HG02759 (cell line): Measurements from ENCODE around the gene KDR.

ENCODE experiments used
- ATAC-seq: cut with Tn5 transposase; IDR thresholded peaks from one replicate; pipeline ENCODE4 v1.9.1; 2021; ENCODE audit warnings: mild to moderate bottlenecking, moderate library complexity; ENCODE audit not compliant: unreplicated experiment

KDR gene

DNA sequence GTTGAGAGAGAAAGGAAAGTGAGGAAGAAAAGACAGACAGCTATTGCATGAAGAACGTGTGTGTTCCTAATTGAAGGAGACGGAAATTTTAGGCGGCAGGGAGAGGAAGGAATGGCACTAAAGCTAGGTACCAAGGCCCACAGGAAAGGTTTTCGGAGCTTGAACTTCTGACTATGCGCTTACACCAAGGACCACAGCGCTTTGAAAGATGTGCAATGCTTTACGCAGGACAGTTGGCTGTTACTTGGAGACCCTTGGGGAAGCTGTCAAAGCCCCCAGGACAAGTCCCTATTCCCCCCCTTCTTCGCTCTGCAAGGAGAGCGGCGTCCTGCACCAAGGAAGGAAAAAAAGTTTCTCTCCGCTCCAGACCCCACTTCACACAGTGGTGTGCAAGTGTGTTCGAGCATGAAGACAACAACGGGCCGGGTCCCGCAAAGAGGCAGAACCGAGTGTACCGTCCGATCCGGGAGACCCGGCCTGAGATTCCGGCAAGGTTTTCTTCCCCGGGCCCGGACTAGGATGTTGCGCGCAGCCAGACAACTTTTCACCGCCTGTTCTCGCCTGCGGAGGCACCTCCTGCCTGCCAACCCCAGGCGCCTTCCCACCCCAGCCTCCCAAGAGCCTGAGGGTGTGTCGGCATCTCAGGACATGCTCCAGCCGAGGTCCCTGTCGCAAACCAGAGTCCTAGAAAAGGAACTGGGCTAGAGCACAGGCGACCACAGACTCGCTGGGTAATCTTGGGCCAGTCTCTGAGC lies 896 bp downstream of the KDR start:
- ATAC-seq = no peak

DNA sequence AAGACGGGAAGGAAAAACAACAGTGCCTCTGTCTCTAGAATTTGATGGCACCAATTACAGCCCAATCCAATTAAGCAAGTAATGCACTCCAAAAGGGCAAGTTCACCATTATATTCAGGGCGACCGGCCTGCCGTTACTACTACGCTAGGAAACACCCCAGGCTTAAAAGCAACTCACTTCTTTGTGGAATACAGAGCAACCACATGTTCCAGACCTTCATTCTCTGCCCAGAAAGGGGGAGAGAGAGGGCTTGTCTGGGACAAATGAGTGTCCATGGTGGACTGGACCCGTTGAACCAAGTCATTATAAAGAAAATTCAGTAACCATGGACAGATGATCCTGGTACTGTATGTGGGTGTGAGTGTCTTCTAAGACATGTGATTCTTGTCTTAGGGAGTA lies 1.6 kb downstream of the KDR start:
- ATAC-seq = no peak

DNA sequence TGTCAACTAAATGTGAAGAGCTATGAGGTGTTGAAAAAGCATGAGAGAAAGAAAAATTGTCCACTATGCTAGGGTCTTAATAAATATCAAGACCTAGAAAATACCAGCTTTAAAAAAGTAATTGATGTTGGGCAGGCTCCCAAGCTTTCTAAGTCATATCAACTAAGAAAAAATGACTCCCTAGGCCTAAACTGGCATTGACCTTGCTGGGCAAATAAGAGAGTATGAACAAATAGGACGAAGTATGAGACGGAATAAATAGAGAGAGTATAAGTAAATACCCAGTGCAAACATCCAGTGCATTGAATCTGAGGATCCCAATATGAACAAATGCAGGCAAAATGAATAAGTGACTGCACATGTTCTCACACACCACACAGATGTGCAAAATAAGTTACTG lies 3.2 kb downstream of the KDR start:
- no peak for ATAC-seq

DNA sequence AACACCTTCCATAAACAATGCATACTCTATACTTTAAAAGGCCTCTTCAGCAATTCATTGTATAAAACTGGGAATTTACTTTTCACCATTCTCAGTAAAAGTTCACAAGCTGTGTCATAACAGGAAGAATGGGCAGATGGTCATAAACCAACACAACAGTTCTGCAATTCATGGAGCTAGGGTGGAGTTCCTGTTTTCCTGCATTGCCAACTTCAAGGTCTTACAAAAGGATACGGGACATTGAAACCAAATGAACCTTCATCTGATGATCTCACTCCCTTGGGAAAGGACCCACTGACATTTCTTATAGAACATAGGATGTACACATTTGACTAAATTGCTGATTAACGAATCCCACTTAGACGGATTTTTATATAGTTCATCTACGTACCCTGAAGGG lies 4.1 kb downstream of the KDR start:
- no peak for ATAC-seq

DNA sequence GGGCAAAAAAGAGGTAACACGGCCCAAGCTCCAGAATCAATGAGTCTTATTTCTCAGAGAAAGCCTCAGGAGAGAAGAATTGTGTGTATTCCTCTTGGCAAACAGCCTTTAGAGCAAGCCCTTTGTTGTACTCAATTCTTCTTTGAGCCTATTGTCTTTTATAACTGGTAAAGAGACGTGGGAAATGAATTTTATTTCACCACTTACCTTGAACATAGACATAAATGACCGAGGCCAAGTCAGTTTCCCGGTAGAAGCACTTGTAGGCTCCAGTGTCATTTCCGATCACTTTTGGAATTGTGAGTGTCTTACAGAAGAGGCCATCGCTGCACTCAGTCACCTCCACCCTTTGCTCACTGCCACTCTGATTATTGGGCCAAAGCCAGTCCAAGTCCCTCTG lies 7.0 kb downstream of the KDR start:
- no peak for ATAC-seq

DNA sequence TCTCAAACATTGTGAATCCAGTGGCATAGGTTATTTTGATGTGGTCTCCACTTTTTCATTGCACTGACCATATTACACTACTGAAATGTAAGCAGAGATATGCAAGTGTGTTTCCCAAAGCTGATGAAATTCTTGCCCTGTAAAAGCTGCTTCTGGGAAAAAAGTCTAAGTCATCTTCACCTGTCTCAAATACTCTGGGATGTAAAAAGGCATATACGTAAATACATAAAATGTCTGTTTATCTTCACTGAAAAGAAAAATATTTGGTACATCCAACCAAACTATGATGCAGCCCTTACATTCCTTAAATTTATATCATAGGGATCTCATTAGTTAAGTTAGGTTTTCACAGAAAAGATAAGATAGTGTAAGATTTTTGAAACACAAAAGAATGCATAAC lies 7.9 kb downstream of the KDR start:
- ATAC-seq = no peak

DNA sequence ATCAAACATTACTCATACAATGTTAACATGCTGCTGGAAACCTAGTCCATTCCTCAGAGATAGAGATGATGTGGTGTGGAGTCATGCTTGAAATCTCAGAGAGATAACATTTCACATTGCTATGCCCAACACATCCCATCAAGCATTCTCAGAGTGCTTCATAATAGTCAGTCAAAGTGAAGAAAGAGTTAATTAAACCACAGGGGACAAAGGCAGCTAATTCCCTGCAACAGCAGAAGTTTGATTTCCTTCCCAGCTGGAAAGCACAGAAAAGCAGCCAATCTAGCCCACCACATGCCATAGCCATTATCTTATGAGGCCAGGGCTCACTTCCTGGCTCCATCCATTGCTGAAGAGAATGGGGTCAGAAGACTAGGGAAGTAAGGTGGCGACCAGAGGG lies 8.9 kb downstream of the KDR start:
- no peak for ATAC-seq

DNA sequence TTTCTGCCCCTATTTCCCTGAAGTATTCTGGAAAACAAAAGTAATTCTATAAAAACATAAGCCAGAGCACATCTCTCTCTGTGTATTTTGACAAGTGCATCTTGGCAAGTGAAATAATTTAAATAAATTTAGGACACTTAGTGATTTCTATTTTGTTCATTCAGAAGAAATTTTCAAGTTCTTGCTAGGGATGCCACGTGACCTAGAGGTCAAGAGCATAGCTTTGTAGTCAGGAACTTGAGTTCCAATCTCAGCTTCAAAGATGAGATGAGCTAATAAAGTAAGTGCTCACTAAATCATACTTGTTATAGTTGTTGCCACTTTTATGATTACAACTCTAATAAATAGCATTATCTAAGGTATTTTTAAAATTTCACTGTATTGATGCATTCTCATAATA lies 13.8 kb downstream of the KDR start:
- ATAC-seq = no peak

DNA sequence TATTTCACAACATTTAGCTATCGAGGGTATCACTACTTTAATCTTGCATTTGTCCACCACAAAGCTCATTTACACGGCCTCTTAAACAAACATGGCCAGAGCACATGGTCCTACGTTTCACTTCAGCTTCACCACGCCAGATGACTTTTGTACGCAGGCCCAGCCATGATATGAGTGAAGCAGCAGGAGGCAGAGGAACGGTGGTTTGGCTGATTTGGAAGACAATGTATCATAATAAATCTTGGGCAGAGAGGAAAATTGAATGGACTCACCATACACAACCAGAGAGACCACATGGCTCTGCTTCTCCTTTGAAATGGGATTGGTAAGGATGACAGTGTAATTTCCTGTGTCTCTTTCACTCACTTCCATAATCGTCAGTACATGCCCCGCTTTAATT lies 15.3 kb downstream of the KDR start:
- no peak for ATAC-seq

DNA sequence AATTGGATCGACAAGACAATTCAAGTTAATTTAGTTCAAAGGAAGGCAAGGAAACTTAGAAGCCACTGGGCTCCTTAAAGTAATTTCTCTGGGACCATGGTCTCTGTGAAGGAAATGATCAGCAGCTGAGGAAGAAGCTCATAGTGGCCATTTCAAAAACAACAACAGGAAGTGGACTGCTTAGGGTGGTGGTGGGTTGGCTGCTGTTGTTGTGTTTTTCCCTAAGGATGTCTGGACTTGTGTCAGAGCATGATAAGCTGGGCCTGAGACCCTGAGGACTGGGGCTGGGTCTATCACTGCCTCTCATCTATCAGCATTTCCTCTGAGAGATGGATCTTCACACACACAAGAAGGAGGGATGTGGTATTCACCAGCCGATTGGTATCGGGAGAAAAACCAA lies 18.3 kb downstream of the KDR start:
- no peak for ATAC-seq

DNA sequence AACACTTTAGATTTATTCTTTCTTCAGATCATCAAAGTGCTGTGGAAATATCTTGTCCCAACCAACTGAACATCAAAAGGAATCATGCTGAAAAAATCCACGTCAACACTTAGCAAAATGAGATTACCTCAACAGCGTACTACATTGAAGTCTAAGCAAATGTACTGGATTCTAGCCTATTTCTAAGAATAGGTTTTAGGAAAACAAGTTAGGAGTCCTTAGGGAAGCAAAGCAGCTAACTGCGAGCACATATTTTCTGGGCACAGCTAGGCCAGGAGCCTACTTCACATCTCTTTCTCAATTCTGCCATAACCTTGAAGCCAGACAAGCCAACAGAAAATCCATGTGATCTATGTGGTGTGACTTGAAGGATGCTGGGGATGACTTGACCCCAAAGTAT lies 22.2 kb downstream of the KDR start:
- ATAC-seq = no peak

DNA sequence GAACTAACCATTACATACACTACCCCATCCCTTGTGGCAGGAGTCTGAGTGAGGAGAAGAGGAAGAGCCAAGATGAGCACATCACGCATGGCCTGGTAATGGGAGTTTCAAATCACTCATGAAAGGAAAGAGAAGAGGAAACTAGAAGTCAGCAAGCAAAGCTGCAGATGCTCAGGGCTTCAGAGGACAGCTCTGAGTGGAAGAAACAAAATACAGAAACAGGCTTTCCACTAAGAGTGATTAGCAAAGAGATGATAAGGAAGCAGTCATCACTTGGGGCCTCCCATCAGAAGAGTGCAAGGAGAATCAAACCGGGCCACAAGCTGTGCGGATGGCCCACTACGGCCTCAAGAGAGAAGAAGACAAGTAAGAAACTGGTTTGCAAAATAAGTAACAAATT lies 25.6 kb downstream of the KDR start:
- ATAC-seq = no peak

DNA sequence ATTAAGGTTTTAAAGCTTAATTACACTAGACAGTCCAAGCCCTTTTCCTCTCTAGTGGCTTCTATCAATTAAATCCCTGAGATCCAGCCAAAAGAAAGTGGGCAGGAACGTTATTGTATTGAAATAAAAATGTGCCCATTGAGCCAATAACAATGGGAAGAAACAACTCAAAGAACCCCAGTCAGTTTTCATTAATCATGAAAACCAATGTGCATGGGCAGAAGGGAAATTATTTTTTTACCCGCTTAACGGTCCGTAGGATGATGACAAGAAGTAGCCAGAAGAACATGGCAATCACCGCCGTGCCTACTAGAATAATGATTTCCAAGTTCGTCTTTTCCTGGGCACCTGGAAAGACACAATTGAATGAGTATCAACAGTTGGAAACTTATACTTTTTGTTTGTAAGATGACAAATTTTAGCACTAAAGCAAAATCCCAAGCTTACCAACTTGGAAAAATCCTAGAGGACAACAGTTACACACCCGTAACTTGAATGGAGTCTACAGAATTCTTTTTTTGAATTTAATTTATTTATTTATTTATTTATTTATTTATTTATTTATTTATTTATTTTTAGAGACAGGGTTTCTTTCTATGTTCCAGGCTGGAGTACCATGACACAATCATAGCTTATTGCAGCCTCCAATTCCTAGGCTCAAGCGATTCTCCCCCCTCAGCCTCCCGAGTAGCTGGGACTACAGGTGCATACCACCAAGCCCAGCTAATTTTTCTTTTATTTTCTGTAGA lies 26.8 kb downstream of the KDR start:
- no peak for ATAC-seq

DNA sequence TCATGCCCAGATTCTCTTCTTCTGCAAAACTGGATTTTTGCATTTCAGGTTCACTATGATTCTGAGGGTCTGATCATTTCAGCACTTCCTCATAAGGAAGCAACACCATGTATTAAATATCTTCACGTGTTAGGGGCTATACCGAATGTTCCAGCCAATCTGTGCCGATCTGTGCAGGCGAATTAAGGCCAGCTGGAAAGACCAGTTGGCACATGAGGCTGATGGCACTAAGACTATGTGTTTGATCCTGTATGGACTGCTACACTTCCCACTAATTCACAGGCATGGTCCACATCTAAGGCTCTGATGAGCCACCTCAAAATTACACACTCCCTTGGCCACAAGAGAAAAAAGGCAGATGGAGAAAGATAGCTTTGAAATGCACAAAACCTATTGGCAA lies 28.8 kb downstream of the KDR start:
- no peak for ATAC-seq

DNA sequence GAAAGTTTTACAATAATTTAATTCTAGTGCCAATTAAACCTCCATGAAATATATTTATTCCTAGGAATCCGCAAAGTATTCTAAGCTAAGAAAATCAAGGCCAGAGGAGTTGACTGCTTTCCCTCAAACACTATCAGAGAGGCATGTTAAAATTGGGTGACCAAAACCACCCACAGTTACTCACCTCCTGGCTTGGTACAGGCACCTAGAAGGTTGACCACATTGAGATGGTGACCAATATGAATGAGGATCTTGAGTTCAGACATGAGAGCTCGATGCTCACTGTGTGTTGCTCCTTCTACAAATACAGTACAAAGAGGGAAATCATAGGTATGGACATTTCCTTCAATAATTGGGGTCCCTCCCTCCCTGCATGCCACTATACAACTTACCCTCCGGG lies 29.4 kb downstream of the KDR start:
- ATAC-seq = no peak

DNA sequence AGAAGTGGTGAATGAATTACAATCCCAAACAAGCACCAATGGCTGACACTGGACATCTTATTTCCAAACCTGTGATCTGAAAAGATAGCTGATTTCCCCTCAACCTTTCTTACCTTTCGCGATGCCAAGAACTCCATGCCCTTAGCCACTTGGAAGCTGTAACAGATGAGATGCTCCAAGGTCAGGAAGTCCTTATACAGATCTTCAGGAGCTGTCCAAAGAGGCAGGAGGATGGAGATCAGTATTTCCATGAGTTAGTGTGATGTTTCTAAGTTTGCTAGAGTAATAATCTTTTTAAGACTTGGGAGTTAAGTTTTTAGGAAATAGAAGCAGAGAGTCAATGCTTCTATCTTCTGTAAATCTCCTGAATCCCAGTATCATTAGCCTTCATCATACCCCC lies 32.9 kb downstream of the KDR start:
- ATAC-seq = no peak

DNA sequence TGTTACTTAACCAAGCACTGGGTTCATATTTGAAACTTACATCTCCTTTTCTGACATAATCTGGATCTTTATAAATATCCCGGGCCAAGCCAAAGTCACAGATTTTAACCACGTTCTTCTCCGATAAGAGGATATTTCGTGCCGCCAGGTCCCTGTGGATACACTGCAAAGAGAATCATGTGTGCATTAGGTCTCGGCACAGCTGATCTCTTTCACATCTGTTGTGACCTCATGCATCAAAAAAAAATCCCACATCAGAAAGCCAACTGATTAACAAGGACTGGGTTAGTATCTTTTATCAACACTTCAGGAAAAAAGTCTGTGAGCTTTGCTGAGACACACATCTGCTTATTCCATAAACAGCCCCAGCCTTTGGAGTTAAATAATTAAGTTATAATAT lies 35.5 kb downstream of the KDR start:
- ATAC-seq = no peak

DNA sequence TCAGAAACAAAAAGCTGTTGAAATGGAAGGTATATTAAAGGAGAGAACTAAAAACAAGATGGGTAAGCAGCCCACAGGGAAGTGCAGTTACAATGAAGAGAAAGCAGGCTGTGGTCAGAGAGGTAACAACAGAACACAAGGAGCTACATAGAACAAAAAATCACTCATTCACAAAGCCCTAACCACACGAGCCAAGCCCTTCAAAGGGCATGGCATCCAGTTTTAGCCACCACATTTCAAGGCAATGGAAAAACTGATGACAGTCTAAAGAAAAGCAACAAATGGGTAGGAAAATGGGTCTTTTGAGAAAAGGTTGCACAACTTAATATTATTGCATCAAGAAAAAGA lies 37.5 kb downstream of the KDR start:
- ATAC-seq = no peak

DNA sequence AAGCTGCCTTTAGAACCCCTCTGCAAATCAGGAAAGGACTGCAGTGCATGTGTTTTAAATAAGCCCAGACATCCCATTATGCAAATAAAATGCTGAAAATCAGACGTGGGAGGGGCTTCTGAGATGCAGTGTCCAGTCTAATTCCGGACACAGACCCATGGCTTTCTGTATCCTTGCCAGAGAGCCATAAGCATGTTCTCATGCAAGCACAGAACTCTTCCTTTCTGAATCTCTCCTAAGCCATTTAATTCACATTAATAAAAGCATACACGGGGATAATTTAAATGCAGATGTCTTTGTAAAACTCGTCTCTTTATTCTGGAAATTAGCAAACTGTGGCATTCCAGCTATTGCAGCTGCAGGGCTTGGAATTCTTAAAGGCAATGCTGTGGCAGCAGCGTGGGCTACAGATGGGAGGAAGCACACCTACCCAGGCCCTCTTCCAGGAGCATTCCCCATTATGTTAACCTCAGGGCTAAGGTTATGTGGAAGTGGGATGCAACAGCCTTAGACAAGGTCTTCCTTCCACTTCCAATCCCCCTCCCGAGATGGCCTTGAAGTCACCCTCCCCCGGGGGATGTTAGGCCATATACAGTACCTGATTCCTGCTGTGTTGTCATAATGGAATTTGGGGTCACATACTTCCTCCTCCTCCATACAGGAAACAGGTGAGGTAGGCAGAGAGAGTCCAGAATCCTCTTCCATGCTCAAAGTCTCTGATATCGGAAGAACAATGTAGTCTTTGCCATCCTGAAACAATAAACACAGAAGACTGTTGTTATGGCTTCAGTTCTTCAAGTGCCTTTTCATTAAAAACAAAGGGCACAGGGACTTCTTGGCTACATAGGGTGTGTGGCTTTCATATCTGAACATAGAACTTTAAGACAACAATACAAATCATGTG lies 38.1 kb downstream of the KDR start:
- ATAC-seq = no peak

DNA sequence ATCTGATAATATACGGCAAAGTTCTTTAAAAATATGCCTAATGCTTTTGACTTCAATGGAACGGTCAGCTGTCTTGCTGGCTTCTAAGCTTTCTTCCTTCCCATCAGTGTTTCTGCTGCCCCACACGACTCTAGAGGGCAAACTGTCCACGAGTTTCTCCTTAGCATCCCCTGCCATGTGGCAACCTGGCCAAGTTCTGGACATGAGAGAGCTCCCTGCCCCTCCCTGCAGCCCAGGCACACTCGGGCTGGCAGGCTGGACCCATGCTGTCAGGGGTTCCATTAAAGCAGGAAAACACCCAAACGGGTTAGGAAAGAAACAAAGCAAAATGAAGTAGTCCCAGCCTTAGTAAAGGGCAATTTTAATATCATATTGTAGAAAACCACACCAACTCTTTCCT lies 38.8 kb downstream of the KDR start:
- ATAC-seq = no peak

DNA sequence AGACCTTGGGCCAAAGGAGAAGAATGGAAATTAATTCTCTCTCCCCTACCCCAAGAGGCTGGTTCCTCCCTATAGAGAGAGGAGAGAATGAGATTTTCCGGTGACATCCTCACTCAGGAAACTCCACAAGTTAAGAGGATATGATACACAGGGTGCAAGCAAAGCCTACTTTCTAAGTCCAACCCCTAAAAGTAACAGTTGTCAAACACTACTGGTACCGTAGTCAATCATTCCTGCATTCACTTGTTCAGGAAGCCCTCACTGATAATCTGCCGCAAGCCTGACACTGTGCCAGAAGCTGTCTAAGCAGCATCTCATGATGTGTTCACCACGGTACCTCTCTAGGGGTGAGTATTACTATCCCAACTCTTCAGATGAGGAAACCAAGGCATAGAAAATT lies 41.7 kb downstream of the KDR start:
- no peak for ATAC-seq

DNA sequence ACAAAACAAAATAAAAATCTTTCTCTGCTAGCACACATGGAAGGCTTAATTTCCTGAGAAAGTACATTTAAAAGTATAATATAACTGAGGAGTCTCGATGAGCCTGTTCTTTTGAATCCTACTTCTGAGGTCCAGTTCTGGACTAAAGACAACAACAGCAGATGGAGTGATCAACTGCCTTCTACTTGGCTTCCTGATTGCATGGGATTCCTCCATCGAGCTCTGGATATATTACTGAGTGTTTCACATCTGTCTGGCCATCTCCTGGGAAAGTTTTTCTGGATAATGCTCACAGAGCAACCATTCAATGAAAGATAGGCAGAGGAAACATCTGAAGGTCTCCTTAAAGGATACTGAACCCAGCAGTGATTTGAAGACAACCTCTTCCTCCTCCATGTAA lies 42.6 kb downstream of the KDR start:
- no peak for ATAC-seq
